Activated T-cell treated with anti-CD3 and anti-CD28 coated beads, Interleukin-2, amount 50 U/mL, for 72 hours (primary cell): ENCODE measurements around the gene SULF2. TPM values are rescaled to one million over a fixed set of nuclear protein-coding genes. Genes with fewer than 3 reads are reported as not detected.
"Not testable (repeated sequence)": the region's sequence is repeated elsewhere in the genome, so short reads cannot be mapped to it uniquely, and the experiment has no call there.

Experiments
- ATAC-seq, 2 donors: fragments of 150-1000 bp; cut with Tn5 transposase; replicated peaks in 1 of 2; 2 replicates each; pipeline ENCODE4 v1.10.0; 2021; ENCODE audit warnings: moderate library complexity in 2 of 2, mild to moderate bottlenecking in 1 of 2
- DNase-seq, 2 donors: peaks; one replicate each; pipeline ENCODE4 v3.0.0; 2021 to 2022; ENCODE audit warnings: mixed read lengths in 1 of 2
- H3K27ac Mint-ChIP-seq: one replicate; pipeline ENCODE4 v1.8.0; 2022; ENCODE audit warnings: mild to moderate bottlenecking, moderate library complexity, mixed read lengths
- H3K27me3 Mint-ChIP-seq: one replicate; pipeline ENCODE4 v1.8.0; 2022; ENCODE audit warnings: low read depth, mixed read lengths
- H3K36me3 Mint-ChIP-seq, 2 donors: one replicate each; pipeline ENCODE4 v1.8.0; 2022; ENCODE audit warnings: mixed read lengths in 2 of 2, mild to moderate bottlenecking in 1 of 2; ENCODE audit not compliant: insufficient read depth in 2 of 2
- H3K4me1 Mint-ChIP-seq: one replicate; pipeline ENCODE4 v1.8.0; 2022; ENCODE audit warnings: low read depth, mixed read lengths
- H3K4me3 Mint-ChIP-seq, 2 donors: one replicate each; pipeline ENCODE4 v1.8.0; 2022; ENCODE audit warnings: mild to moderate bottlenecking in 2 of 2, mixed read lengths in 2 of 2, moderate library complexity in 2 of 2
- H3K9me3 Mint-ChIP-seq, 2 donors: one replicate each; pipeline ENCODE4 v1.8.0; 2022; ENCODE audit warnings: mixed read lengths in 2 of 2
- total RNA-seq, 2 donors: library from RNA; stranded (reverse); gene quantifications; one replicate each; pipeline ENCODE4 v1.2.3, GENCODE V29; 2022

Gene SULF2
- under 1 TPM; 0.65 to 0.72 TPM for total RNA-seq

- ATAC-seq (peak; percentile 32 to 42), DNase-seq (peak in 1 of 2 donors; percentile 8)
- Mint-ChIP-seq H3K27me3 (peaks cover 62% of the 10 kb centered on the region), H3K36me3 (peaks cover 0 to 1% of the 10 kb centered on the region in 2 donors), H3K4me3 (peak within 1 kb of the TSS; percentile 82 to 92), H3K27ac (no peak within 1 kb of the TSS), H3K4me1 (peaks cover 13% of the 10 kb centered on the region), H3K9me3 (no peaks in the 10 kb centered on the region)
Measured at GRCh38 chr20:47785311-47785853, at the start of gene SULF2. Gene SULF2, minus strand, starts transcription at chr20:47785481. Its CDS starts 28,118 bp downstream, at chr20:47757363.

GRCh38 chr20:47831675-47832074 is 46.4 kb upstream of the SULF2 start:
- H3K9me3 Mint-ChIP-seq, H3K4me3 Mint-ChIP-seq, H3K4me1 Mint-ChIP-seq, H3K36me3 Mint-ChIP-seq, H3K27ac Mint-ChIP-seq, H3K27me3 Mint-ChIP-seq, DNase-seq, ATAC-seq: not testable (repeated sequence)

GRCh38 chr20:47826716-47827115 is 41.4 kb upstream of the SULF2 start:
- not testable (repeated sequence) for H3K4me3 Mint-ChIP-seq, H3K27ac Mint-ChIP-seq, H3K9me3 Mint-ChIP-seq, ATAC-seq, H3K27me3 Mint-ChIP-seq, H3K4me1 Mint-ChIP-seq, H3K36me3 Mint-ChIP-seq, DNase-seq

- not testable (repeated sequence) for H3K36me3 Mint-ChIP-seq, H3K27me3 Mint-ChIP-seq, H3K27ac Mint-ChIP-seq, H3K4me1 Mint-ChIP-seq, H3K4me3 Mint-ChIP-seq, DNase-seq, H3K9me3 Mint-ChIP-seq, ATAC-seq
Measured at GRCh38 chr20:47826006-47826405, 40.7 kb upstream of the SULF2 start.

GRCh38 chr20:47825011-47825762 is 39.9 kb upstream of the SULF2 start:
- no peaks in the 10 kb centered on the region for H3K4me1 Mint-ChIP-seq
- peaks cover 14% of the 10 kb centered on the region for H3K27me3 Mint-ChIP-seq
- no peaks in the 10 kb centered on the region for H3K9me3 Mint-ChIP-seq
- ATAC-seq (no peak), DNase-seq (no peak)
- H3K4me3 Mint-ChIP-seq: no peak overlapping the region
- H3K27ac Mint-ChIP-seq: no peak overlapping the region
- H3K36me3 Mint-ChIP-seq: no peaks in the 10 kb centered on the region

- H3K36me3 Mint-ChIP-seq, H3K9me3 Mint-ChIP-seq, H3K4me1 Mint-ChIP-seq, H3K27ac Mint-ChIP-seq, DNase-seq, ATAC-seq, H3K4me3 Mint-ChIP-seq: not testable (repeated sequence)
- H3K27me3 Mint-ChIP-seq: peaks cover 20% of the 10 kb centered on the region
Measured at GRCh38 chr20:47823941-47824340, 38.7 kb upstream of the SULF2 start.

- Mint-ChIP-seq H3K36me3 (no peaks in the 10 kb centered on the region), H3K27me3 (peaks cover 20% of the 10 kb centered on the region), H3K9me3 (no peaks in the 10 kb centered on the region), H3K4me3 (no peak overlapping the region), H3K4me1 (no peaks in the 10 kb centered on the region), H3K27ac (no peak overlapping the region)
- ATAC-seq: no peak
- no peak for DNase-seq
Measured at GRCh38 chr20:47821481-47822100, 36.3 kb upstream of the SULF2 start.

- Mint-ChIP-seq H3K36me3 (no peaks in the 10 kb centered on the region), H3K4me1 (no peaks in the 10 kb centered on the region), H3K27ac (no peak overlapping the region), H3K27me3 (peaks cover 20% of the 10 kb centered on the region), H3K9me3 (no peaks in the 10 kb centered on the region), H3K4me3 (no peak overlapping the region)
- no peak for ATAC-seq
- no peak for DNase-seq
Measured at GRCh38 chr20:47818996-47819609, 33.8 kb upstream of the SULF2 start.

- no peak for ATAC-seq
- H3K27me3 Mint-ChIP-seq: peaks cover 14% of the 10 kb centered on the region
Measured at GRCh38 chr20:47818466-47818865, 33.2 kb upstream of the SULF2 start.

GRCh38 chr20:47818016-47818415 is 32.7 kb upstream of the SULF2 start:
- Mint-ChIP-seq H3K9me3 (no peaks in the 10 kb centered on the region), H3K4me1 (no peaks in the 10 kb centered on the region), H3K36me3 (no peaks in the 10 kb centered on the region), H3K4me3 (no peak overlapping the region), H3K27me3 (peaks cover 13% of the 10 kb centered on the region), H3K27ac (no peak overlapping the region)
- no peak for ATAC-seq
- no peak for DNase-seq

More at GRCh38 chr20:47818466-47818865, 33.2 kb upstream of the SULF2 start:
- Mint-ChIP-seq H3K4me1 (no peaks in the 10 kb centered on the region), H3K27ac (no peak overlapping the region), H3K36me3 (no peaks in the 10 kb centered on the region), H3K4me3 (no peak overlapping the region), H3K9me3 (no peaks in the 10 kb centered on the region)
- DNase-seq: no peak

- DNase-seq (no peak), ATAC-seq (no peak)
- no peak overlapping the region for H3K4me3 Mint-ChIP-seq
- H3K27me3 Mint-ChIP-seq: peaks cover 13% of the 10 kb centered on the region
- H3K36me3 Mint-ChIP-seq: no peaks in the 10 kb centered on the region
- no peaks in the 10 kb centered on the region for H3K9me3 Mint-ChIP-seq
- no peaks in the 10 kb centered on the region for H3K4me1 Mint-ChIP-seq
- H3K27ac Mint-ChIP-seq: no peak overlapping the region
Measured at GRCh38 chr20:47817573-47817972, 32.3 kb upstream of the SULF2 start.

- Mint-ChIP-seq H3K27me3 (peaks cover 20% of the 10 kb centered on the region), H3K4me3 (no peak overlapping the region), H3K4me1 (no peaks in the 10 kb centered on the region), H3K36me3 (no peaks in the 10 kb centered on the region), H3K9me3 (no peaks in the 10 kb centered on the region), H3K27ac (no peak overlapping the region)
- ATAC-seq (no peak), DNase-seq (no peak)
Measured at GRCh38 chr20:47816487-47817451, 31.5 kb upstream of the SULF2 start.
